Panc1 (cell line): ENCODE data around the gene VTI1A.

Experiments
- CTCF ChIP-seq: fragments of 450-650 bp; IDR thresholded peaks from 2 replicates; pipeline ENCODE4 v1.5.1; 2017; ENCODE audit warnings: mild to moderate bottlenecking
- POLR2AphosphoS5 ChIP-seq: IDR thresholded peaks from 2 replicates; pipeline ENCODE4 v1.6.1; 2012; ENCODE audit warnings: mild to moderate bottlenecking, low read depth, low read length, moderate library complexity
- REST ChIP-seq, 2 experiments: IDR thresholded peaks; 2 replicates each; pipeline ENCODE4 v1.6.1; 2011 to 2012; ENCODE audit warnings: low read depth in 2 of 2, control low read depth in 1 of 2, low read length in 1 of 2, mild to moderate bottlenecking in 1 of 2, moderate library complexity in 1 of 2; ENCODE audit not compliant: insufficient read depth in 1 of 2
- SIN3A ChIP-seq: IDR thresholded peaks from 2 replicates; pipeline ENCODE4 v1.6.1; 2012; ENCODE audit warnings: low read depth, mild to moderate bottlenecking, low read length, moderate library complexity, borderline replicate concordance; ENCODE audit not compliant: insufficient read depth
- TCF7L2 ChIP-seq: IDR thresholded peaks from 2 replicates; pipeline ENCODE4 v1.6.1; 2011; ENCODE audit warnings: mild to moderate bottlenecking, low read depth, low read length, inconsistent platforms

GRCh38 chr10:112844681-112845544 lies 397.9 kb downstream of the VTI1A start:
- TF ChIP-seq CTCF: no peak
- TF ChIP-seq REST (IDR thresholded peaks at IDR 0.05; ENCODE audit: insufficient read depth in 1 of 2, low read depth in 2 of 2, low read length in 1 of 2): no peak
- no peak for TF ChIP-seq POLR2AphosphoS5
- TF ChIP-seq SIN3A: no peak
- no peak for TF ChIP-seq TCF7L2
